DOHH2 (cell line): ENCODE measurements around the gene CYP2A6.
"Not testable (repeated sequence)": the region's sequence is repeated elsewhere in the genome, so short reads cannot be mapped to it uniquely, and the experiment has no call there.

Experiments
- H3F3A ChIP-seq: fragments of 200-600 bp; sonication (generic), shearing (Covaris generic); 2 replicates; pipeline ENCODE4 v1.6.0; 2016; ENCODE audit warnings: antibody characterized with exemption, mild to moderate bottlenecking; ENCODE audit not compliant: control insufficient read depth, insufficient read depth
- H3K27ac ChIP-seq: fragments of 200-600 bp; sonication (generic); 2 replicates; pipeline ENCODE4 v1.5.1; 2014; ENCODE audit warnings: low read depth, mild to moderate bottlenecking, low read length, moderate library complexity
- H3K27me3 ChIP-seq: fragments of 200-600 bp; sonication (generic); 2 replicates; pipeline ENCODE4 v1.6.1; 2014; ENCODE audit warnings: mild to moderate bottlenecking, low read length, mixed read lengths; ENCODE audit not compliant: control insufficient read depth
- H3K36me3 ChIP-seq: fragments of 200-600 bp; sonication (generic); 2 replicates; pipeline ENCODE4 v1.6.1; 2014; ENCODE audit warnings: mild to moderate bottlenecking, low read length, moderate library complexity, mixed read lengths; ENCODE audit not compliant: control insufficient read depth
- H3K4me1 ChIP-seq: fragments of 200-600 bp; sonication (generic); 2 replicates; pipeline ENCODE4 v1.6.1; 2014; ENCODE audit warnings: mild to moderate bottlenecking, low read length, mixed read lengths; ENCODE audit not compliant: control insufficient read depth
- H3K4me2 ChIP-seq: fragments of 200-600 bp; sonication (generic); 2 replicates; pipeline ENCODE4 v1.6.0; 2014; ENCODE audit warnings: mild to moderate bottlenecking, low read length, moderate library complexity
- H3K4me3 ChIP-seq: fragments of 200-600 bp; sonication (generic); 2 replicates; pipeline ENCODE4 v1.5.1; 2014; ENCODE audit warnings: mild to moderate bottlenecking, low read length, mixed read lengths
- H3K79me2 ChIP-seq: fragments of 200-600 bp; sonication (generic); 2 replicates; pipeline ENCODE4 v1.6.1; 2014; ENCODE audit warnings: mild to moderate bottlenecking, low read length, mixed read lengths; ENCODE audit not compliant: control insufficient read depth
- H3K9me2 ChIP-seq: fragments of 200-600 bp; sonication (generic); replicated peaks from 2 replicates; pipeline ENCODE4 v1.6.1; 2014; ENCODE audit warnings: mild to moderate bottlenecking, low read length, mixed read lengths; ENCODE audit not compliant: control insufficient read depth
- H3K9me3 ChIP-seq: fragments of 200-600 bp; sonication (generic); 2 replicates; pipeline ENCODE4 v1.6.1; 2014; ENCODE audit warnings: antibody characterized with exemption, low read length, mixed read lengths; ENCODE audit not compliant: control insufficient read depth, insufficient read depth
- H4K20me1 ChIP-seq: fragments of 200-600 bp; sonication (generic); 2 replicates; pipeline ENCODE4 v1.6.0; 2014; ENCODE audit warnings: low read depth, mild to moderate bottlenecking, antibody characterized with exemption, low read length, moderate library complexity; ENCODE audit not compliant: control insufficient read depth, insufficient read depth
- CTCF ChIP-seq: fragments of 200-600 bp; sonication (generic); IDR thresholded peaks from one replicate; pipeline ENCODE4 v1.5.1; 2014; ENCODE audit warnings: antibody characterized with exemption, mild to moderate bottlenecking, low read depth, low read length; ENCODE audit not compliant: poor library complexity, severe bottlenecking
- EZH2phosphoT487 ChIP-seq: fragments of 200-600 bp; sonication (generic); IDR thresholded peaks from 2 replicates; pipeline ENCODE4 v1.6.1; 2017; ENCODE audit warnings: borderline replicate concordance, mild to moderate bottlenecking, antibody characterized with exemption, low read length, moderate library complexity, mixed read lengths

CYP2A6 gene

GRCh38 chr19:40842997-40843652, 7.1 kb downstream of the CYP2A6 start:
- not testable (repeated sequence) for H3K27me3 ChIP-seq, H3K27ac ChIP-seq, H3F3A ChIP-seq, H3K36me3 ChIP-seq, H3K9me2 ChIP-seq, H3K79me2 ChIP-seq, H3K4me1 ChIP-seq, H3K9me3 ChIP-seq, H4K20me1 ChIP-seq
- peak overlapping the region; percentile 52 for H3K4me3 ChIP-seq
- peak overlapping the region; percentile 52 for H3K4me2 ChIP-seq

- H3K4me2 ChIP-seq, H3K9me3 ChIP-seq, H3K4me1 ChIP-seq, H3K36me3 ChIP-seq, H3K9me2 ChIP-seq, H3K27ac ChIP-seq, H4K20me1 ChIP-seq, H3K79me2 ChIP-seq, H3K4me3 ChIP-seq, H3K27me3 ChIP-seq, H3F3A ChIP-seq: not testable (repeated sequence)
Measured at GRCh38 chr19:40842012-40842411, 8.2 kb downstream of the CYP2A6 start.

GRCh38 chr19:40838477-40838876, 11.8 kb downstream of the CYP2A6 start:
- H3F3A ChIP-seq, H3K79me2 ChIP-seq, H3K4me2 ChIP-seq, H4K20me1 ChIP-seq, H3K36me3 ChIP-seq, H3K9me3 ChIP-seq, H3K27me3 ChIP-seq, H3K9me2 ChIP-seq, H3K4me3 ChIP-seq, H3K27ac ChIP-seq, H3K4me1 ChIP-seq: not testable (repeated sequence)

GRCh38 chr19:40836754-40837429, 13.4 kb downstream of the CYP2A6 start:
- no peak for TF ChIP-seq EZH2phosphoT487
- no peak for TF ChIP-seq CTCF
- no peaks in the 10 kb centered on the region for H3K9me2 ChIP-seq
- H3K4me2 ChIP-seq: no peak overlapping the region
- H3K79me2 ChIP-seq: no peaks in the 10 kb centered on the region
- H3K27me3 ChIP-seq: no peaks in the 10 kb centered on the region
- no peak overlapping the region for H3K27ac ChIP-seq
- no peak overlapping the region for H3K4me3 ChIP-seq
- no peaks in the 10 kb centered on the region for H3K36me3 ChIP-seq
- H4K20me1 ChIP-seq: no peaks in the 10 kb centered on the region
- no peaks in the 10 kb centered on the region for H3K9me3 ChIP-seq
- H3F3A ChIP-seq: no peaks in the 10 kb centered on the region
- H3K4me1 ChIP-seq: no peaks in the 10 kb centered on the region

- H3K9me2 ChIP-seq, H3K4me1 ChIP-seq, H3K9me3 ChIP-seq, H3K4me2 ChIP-seq, H3F3A ChIP-seq, H3K27ac ChIP-seq, H3K27me3 ChIP-seq, H3K79me2 ChIP-seq, H4K20me1 ChIP-seq, H3K36me3 ChIP-seq, H3K4me3 ChIP-seq: not testable (repeated sequence)
Measured at GRCh38 chr19:40833728-40834533, 16.3 kb downstream of the CYP2A6 start.

GRCh38 chr19:40832431-40832790, 17.8 kb downstream of the CYP2A6 start:
- H4K20me1 ChIP-seq, H3K27me3 ChIP-seq, H3K79me2 ChIP-seq, H3K4me1 ChIP-seq, H3K27ac ChIP-seq, H3K9me3 ChIP-seq, H3K4me2 ChIP-seq, H3K36me3 ChIP-seq, H3K9me2 ChIP-seq, H3K4me3 ChIP-seq, H3F3A ChIP-seq: not testable (repeated sequence)
